Type B pancreatic cell (in vitro differentiated cells): ENCODE data around the gene DDO. TPM values are rescaled to one million over a fixed set of nuclear protein-coding genes. Genes with fewer than 3 reads are reported as not detected.

ENCODE experiments used
- DNase-seq: peaks from one replicate; pipeline ENCODE4 v3.0.0; 2021; ENCODE audit warnings: mixed read lengths; ENCODE audit not compliant: unreplicated experiment; ENCODE audit errors: extremely low spot score
- H3K27ac Mint-ChIP-seq: 2 replicates; pipeline ENCODE4 v1.8.0; 2021; ENCODE audit warnings: mild to moderate bottlenecking, mixed read lengths
- H3K27me3 Mint-ChIP-seq: 2 replicates; pipeline ENCODE4 v1.8.0; 2021; ENCODE audit warnings: mixed read lengths
- H3K36me3 Mint-ChIP-seq: 2 replicates; pipeline ENCODE4 v1.8.0; 2021; ENCODE audit warnings: mixed read lengths
- H3K4me1 Mint-ChIP-seq: one replicate; pipeline ENCODE4 v1.8.0; 2021; ENCODE audit warnings: mixed read lengths; ENCODE audit not compliant: unreplicated experiment
- H3K4me3 Mint-ChIP-seq: 2 replicates; pipeline ENCODE4 v1.8.0; 2021; ENCODE audit warnings: mild to moderate bottlenecking, mixed read lengths
- H3K9me3 Mint-ChIP-seq: 2 replicates; pipeline ENCODE4 v1.8.0; 2021; ENCODE audit warnings: mixed read lengths
- total RNA-seq: library from RNA; stranded (reverse); gene quantifications from 2 replicates; pipeline ENCODE4 v1.2.1, GENCODE V29; 2021; ENCODE audit warnings: low replicate concordance
- TF ChIP-seq, protein P1 (sequence below): fragments of 200-600 bp; sonication (generic); conservative IDR thresholded peaks from 2 replicates; pipeline ENCODE4 v1.5.0; 2021; ENCODE audit warnings: antibody characterized with exemption, mild to moderate bottlenecking

DDO gene
- total RNA-seq, 1 donor from 2014 or later: not detected

DNA sequence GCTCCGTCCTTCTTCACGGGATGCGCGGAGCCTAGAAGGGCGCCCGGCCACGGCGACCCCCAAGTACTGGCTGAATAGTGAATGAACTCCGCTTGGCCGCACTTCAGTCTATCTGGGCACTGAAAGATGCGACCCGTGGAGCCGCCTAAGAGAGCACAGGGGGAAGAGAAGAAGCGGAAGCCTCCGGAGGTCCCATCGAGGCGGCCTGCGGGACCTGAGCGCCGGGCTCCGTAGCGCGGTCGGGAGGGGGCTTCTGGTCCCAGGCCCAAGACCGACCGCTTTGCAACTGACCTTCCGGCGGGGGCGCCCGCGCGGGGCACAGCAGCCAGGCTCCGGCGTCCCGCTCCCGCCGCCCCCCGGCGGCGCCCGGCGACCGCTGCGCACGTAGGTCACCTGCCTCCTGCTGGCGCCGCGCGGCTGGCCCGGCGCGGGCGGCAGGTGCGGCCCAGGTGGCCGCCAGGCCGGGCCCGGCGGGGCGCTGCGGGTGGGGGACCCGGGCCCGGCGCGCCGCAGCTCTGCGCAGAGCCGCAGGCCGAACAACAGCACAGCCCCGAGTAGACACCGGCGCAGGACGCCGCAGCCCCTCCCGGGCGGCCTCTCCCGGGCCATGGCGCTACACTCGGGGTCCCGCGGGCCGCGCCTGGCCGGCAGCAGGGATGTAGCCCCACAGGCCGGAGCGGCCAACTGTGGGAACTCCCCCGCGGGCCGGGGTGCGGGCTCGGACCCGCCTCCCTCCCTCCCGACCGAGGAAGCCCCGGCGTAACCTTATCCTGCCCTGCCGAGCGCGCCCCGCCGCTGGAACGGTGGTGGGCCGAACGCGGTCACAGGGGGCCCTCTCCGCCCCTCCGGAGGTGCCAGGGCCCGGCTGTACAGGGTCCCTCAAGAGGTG lies 57.5 kb downstream of the DDO start, which contains the start of gene METTL24:
TSS of gene METTL24 (minus strand) at position 686 of the 889 bp plus-strand sequence. CDS start at position 609, 77 bp downstream.
- peaks cover 9% of the 10 kb centered on the region for H3K9me3 Mint-ChIP-seq
- H3K27me3 Mint-ChIP-seq: peaks cover 29% of the 10 kb centered on the region
- peak within 1 kb of the TSS; percentile 88 for H3K27ac Mint-ChIP-seq
- peaks cover 71% of the 10 kb centered on the region for H3K4me1 Mint-ChIP-seq
- TF ChIP-seq, protein P1, sequence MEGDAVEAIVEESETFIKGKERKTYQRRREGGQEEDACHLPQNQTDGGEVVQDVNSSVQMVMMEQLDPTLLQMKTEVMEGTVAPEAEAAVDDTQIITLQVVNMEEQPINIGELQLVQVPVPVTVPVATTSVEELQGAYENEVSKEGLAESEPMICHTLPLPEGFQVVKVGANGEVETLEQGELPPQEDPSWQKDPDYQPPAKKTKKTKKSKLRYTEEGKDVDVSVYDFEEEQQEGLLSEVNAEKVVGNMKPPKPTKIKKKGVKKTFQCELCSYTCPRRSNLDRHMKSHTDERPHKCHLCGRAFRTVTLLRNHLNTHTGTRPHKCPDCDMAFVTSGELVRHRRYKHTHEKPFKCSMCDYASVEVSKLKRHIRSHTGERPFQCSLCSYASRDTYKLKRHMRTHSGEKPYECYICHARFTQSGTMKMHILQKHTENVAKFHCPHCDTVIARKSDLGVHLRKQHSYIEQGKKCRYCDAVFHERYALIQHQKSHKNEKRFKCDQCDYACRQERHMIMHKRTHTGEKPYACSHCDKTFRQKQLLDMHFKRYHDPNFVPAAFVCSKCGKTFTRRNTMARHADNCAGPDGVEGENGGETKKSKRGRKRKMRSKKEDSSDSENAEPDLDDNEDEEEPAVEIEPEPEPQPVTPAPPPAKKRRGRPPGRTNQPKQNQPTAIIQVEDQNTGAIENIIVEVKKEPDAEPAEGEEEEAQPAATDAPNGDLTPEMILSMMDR: no peak
- DNase-seq: no peak
- H3K4me3 Mint-ChIP-seq: peak within 1 kb of the TSS; percentile 94
- H3K36me3 Mint-ChIP-seq: no peaks in the 10 kb centered on the region

DNA sequence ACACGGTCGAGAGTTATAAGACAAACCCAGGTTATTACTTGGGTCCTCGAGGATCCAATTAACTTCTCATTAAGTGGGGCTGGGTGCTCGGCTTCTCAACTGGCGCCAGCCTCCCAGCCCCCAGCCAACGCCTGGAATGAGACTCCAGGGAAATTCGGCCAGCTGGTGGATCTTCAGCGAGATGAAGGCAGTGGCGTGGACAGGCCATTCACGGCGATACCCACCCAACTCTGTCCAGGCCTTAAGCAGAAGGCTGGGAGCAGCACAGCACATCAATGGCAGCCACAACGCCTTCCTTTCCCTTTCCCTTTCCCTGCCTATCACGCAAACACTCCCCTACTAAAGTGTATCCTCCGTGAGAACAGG lies 58.1 kb downstream of the DDO start:
- Mint-ChIP-seq H3K27me3 (peaks cover 27% of the 10 kb centered on the region), H3K4me1 (peaks cover 77% of the 10 kb centered on the region), H3K27ac (peak overlapping the region; percentile 50), H3K36me3 (no peaks in the 10 kb centered on the region), H3K9me3 (peaks cover 7% of the 10 kb centered on the region), H3K4me3 (peak overlapping the region; percentile 94)
- no peak for DNase-seq
- TF ChIP-seq, protein P1: no peak

DNA sequence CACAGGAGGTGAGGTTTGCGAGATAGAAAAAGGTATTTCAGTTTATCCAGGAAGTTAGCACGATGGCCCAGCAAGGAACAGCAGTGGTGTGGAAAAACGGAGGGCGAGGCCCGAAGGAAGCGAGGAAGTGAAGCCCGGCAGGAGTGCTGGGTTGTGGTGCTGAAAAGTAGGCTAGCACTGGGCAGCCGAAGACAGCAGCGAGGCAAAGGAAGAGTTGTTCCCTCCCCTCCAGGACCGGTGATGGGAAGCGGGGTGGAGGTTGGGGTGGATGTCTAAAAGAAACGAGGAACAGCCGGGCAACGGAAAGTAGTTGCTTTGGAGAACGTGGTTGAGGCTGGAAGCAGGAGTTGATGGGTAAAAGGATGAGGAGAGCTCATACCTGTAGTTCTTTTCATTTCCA lies 58.6 kb downstream of the DDO start:
- Mint-ChIP-seq H3K27me3 (peaks cover 26% of the 10 kb centered on the region), H3K9me3 (peaks cover 5% of the 10 kb centered on the region), H3K4me3 (peak overlapping the region; percentile 94), H3K27ac (peak overlapping the region; percentile 50), H3K4me1 (peaks cover 81% of the 10 kb centered on the region), H3K36me3 (no peaks in the 10 kb centered on the region)
- TF ChIP-seq, protein P1: no peak
- DNase-seq: no peak

DNA sequence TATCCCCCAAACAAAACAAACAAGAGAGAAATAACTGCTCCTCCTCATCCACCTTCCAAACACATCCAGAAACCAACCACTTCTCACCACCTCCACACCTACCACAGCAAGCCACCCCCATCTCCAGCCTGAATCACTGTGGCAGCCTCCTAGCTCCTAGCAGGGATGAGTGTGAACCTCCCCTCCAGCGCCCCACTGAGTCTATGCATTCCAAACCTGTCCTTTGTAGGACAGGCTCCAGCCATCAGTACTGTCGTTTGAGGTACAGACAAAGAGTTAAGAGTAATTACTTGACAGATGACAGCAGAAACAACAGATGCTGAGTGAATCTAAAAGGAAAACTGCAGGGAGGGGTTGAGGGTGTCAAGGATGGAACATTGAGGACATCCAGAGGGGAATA lies 59.6 kb downstream of the DDO start:
- Mint-ChIP-seq H3K27me3 (peaks cover 26% of the 10 kb centered on the region), H3K4me1 (peaks cover 81% of the 10 kb centered on the region), H3K9me3 (no peaks in the 10 kb centered on the region), H3K4me3 (peak overlapping the region; percentile 94), H3K36me3 (no peaks in the 10 kb centered on the region), H3K27ac (peak overlapping the region; percentile 71)
- no peak for DNase-seq
- TF ChIP-seq, protein P1: no peak

DNA sequence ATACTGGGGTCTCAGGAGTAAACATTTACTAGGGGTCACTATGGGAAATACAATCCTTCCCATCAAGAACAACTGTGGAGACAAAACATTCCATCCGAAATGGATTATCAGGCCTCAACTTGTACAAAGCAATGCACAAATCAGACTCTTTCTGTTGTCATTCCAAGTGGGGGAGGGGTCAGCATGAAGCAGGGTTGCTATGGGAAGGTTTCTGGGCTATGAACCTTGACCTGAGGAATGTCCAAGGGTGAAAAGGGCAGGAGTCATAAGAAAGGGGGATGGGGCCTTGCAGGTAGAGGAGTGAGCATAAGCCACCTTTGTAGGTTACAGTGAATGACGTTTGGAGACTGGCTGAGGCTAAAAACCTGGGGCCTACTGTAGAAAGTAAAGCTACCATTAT lies 60.4 kb downstream of the DDO start:
- H3K36me3 Mint-ChIP-seq: no peaks in the 10 kb centered on the region
- peak overlapping the region; percentile 71 for H3K27ac Mint-ChIP-seq
- H3K4me3 Mint-ChIP-seq: peak overlapping the region; percentile 94

More for the DNA sequence above, 60.4 kb downstream of the DDO start:
- Mint-ChIP-seq H3K27me3 (peaks cover 26% of the 10 kb centered on the region), H3K9me3 (no peaks in the 10 kb centered on the region), H3K4me1 (peaks cover 78% of the 10 kb centered on the region)
- no peak for DNase-seq
- TF ChIP-seq, protein P1: peak; percentile 19
